Caco-2 (cell line): Measurements from ENCODE around the gene BMP8A. TPM values are rescaled to one million over a fixed set of nuclear protein-coding genes. Genes with fewer than 3 reads are reported as not detected.
A peak's percentile ranks its signal among the peaks of the same experiment; 100 is the strongest.

Source experiments
- BruUV-seq: library from RNA; stranded (reverse); fragments of 400-500 nt; replicated peaks from 2 replicates; lab custom pipeline; 2021; lab: Mats Ljungman, UMichigan
- CTCF ChIA-PET: fragments of 300-600 bp; sonication (Branson Sonifier 250); formaldehyde crosslinking; loops from one replicate; lab custom pipeline; 2022; ENCODE audit warnings: antibody characterized with exemption; lab: Charles Lee
- POLR2A ChIA-PET: fragments of 300-600 bp; sonication (Branson Sonifier 250); formaldehyde crosslinking; loops from one replicate; lab custom pipeline; 2022; ENCODE audit warnings: antibody characterized with exemption; lab: Charles Lee
- DNase-seq, 2 experiments: peaks; one replicate each; pipeline versions ENCODE4 v3.0.0 to v3.0.0-alpha.2; 2020 to 2022
- H3K27me3 ChIP-seq: replicated peaks from 2 replicates; pipeline ENCODE4 v1.6.0; 2011; ENCODE audit warnings: low read length; ENCODE audit not compliant: control insufficient read depth, insufficient read depth
- H3K36me3 ChIP-seq: 2 replicates; pipeline ENCODE4 v1.5.1; 2011; ENCODE audit warnings: low read length; ENCODE audit not compliant: control insufficient read depth, insufficient read depth
- H3K4me1 ChIP-seq: fragments of 250-450 bp; sonication (Bioruptor Pico); 2 replicates; pipeline ENCODE4 v1.5.1; 2020; ENCODE audit warnings: mild to moderate bottlenecking
- H3K4me3 ChIP-seq: 2 replicates; pipeline ENCODE4 v1.5.1; 2011; ENCODE audit warnings: low read depth, mild to moderate bottlenecking, control low read depth, low read length
- H3K9me3 ChIP-seq: fragments of 250-450 bp; sonication (Bioruptor Pico); 2 replicates; pipeline ENCODE4 v1.5.1; 2020; ENCODE audit warnings: mild to moderate bottlenecking, moderate library complexity
- H3K27ac Mint-ChIP-seq: one replicate; pipeline ENCODE4 v1.8.0; 2022; ENCODE audit warnings: mixed read lengths; ENCODE audit not compliant: unreplicated experiment
- H3K27me3 Mint-ChIP-seq: one replicate; pipeline ENCODE4 v1.8.0; 2022; ENCODE audit warnings: mixed read lengths; ENCODE audit not compliant: insufficient read depth, unreplicated experiment
- H3K36me3 Mint-ChIP-seq: one replicate; pipeline ENCODE4 v1.8.0; 2022; ENCODE audit warnings: mild to moderate bottlenecking, mixed read lengths; ENCODE audit not compliant: insufficient read depth, unreplicated experiment
- H3K4me1 Mint-ChIP-seq: one replicate; pipeline ENCODE4 v1.8.0; 2022; ENCODE audit warnings: low read depth, mixed read lengths; ENCODE audit not compliant: unreplicated experiment
- H3K4me3 Mint-ChIP-seq: one replicate; pipeline ENCODE4 v1.8.0; 2022; ENCODE audit warnings: mild to moderate bottlenecking, moderate library complexity, mixed read lengths; ENCODE audit not compliant: unreplicated experiment
- H3K9me3 Mint-ChIP-seq: one replicate; pipeline ENCODE4 v1.8.0; 2022; ENCODE audit warnings: mixed read lengths; ENCODE audit not compliant: unreplicated experiment
- CTCF ChIP-seq, 2 experiments: fragments of 200-600 bp in 1 of 2; IDR thresholded peaks; 1 replicate in 1 of 2; 2 replicates in 1 of 2; pipeline versions ENCODE4 v1.5.1 to v1.8.0; 2011 to 2022; ENCODE audit warnings: antibody characterized with exemption in 1 of 2, control low read depth in 1 of 2, inconsistent platforms in 1 of 2, low read depth in 1 of 2, low read length in 1 of 2, mild to moderate bottlenecking in 1 of 2, moderate library complexity in 1 of 2; ENCODE audit not compliant: insufficient read depth in 1 of 2, severe bottlenecking in 1 of 2, unreplicated experiment in 1 of 2
- intact Hi-C: fragments of 100-400 bp; cut with micrococcal nuclease; formaldehyde crosslinking; loops from one replicate; pipeline ENCODE4 v1.10.0; 2022; ENCODE audit not compliant: unreplicated experiment
- total RNA-seq: library from RNA; stranded (reverse); gene quantifications from 2 replicates; pipeline ENCODE4 v1.2.3, GENCODE V29; 2022

Gene BMP8A
- total RNA-seq, 1 experiment from 2014 or later, result 3.2 TPM

- POLR2A ChIA-PET, result interaction anchor here (0.6 kb wide), 1 partner anchor 120 kb away, joined by 3 read pairs; no protein-coding TSS in a partner anchor
- no peaks in the 10 kb centered on the region for H3K9me3 Mint-ChIP-seq
- H3K9me3 ChIP-seq, result no peaks in the 10 kb centered on the region
- H3K36me3 Mint-ChIP-seq, result peaks cover 87% of the 10 kb centered on the region
- H3K4me3 ChIP-seq, result no peak overlapping the region
- intact Hi-C loops, result no loop called here
- H3K36me3 ChIP-seq, result peaks cover 17% of the 10 kb centered on the region
- peaks cover 8% of the 10 kb centered on the region for H3K4me1 Mint-ChIP-seq
- DNase-seq, result no peak
- CTCF ChIA-PET, result no interaction called here
- no peaks in the 10 kb centered on the region for H3K27me3 Mint-ChIP-seq
- H3K4me3 Mint-ChIP-seq, result peak overlapping the region; percentile 43
- no peak for TF ChIP-seq CTCF (IDR thresholded peaks at IDR 0.05; ENCODE audit: insufficient read depth in 1 of 2, low read depth in 1 of 2, low read length in 1 of 2, severe bottlenecking in 1 of 2, unreplicated experiment in 1 of 2)
- no peaks in the 10 kb centered on the region for H3K27me3 ChIP-seq
- H3K27ac Mint-ChIP-seq, result no peak overlapping the region
- H3K4me1 ChIP-seq, result peaks cover 23% of the 10 kb centered on the region
- BruUV-seq, result no TSS peak
Observed at GRCh38 chr1:39567302-39567701, 75.9 kb downstream of the BMP8A start.

DNA sequence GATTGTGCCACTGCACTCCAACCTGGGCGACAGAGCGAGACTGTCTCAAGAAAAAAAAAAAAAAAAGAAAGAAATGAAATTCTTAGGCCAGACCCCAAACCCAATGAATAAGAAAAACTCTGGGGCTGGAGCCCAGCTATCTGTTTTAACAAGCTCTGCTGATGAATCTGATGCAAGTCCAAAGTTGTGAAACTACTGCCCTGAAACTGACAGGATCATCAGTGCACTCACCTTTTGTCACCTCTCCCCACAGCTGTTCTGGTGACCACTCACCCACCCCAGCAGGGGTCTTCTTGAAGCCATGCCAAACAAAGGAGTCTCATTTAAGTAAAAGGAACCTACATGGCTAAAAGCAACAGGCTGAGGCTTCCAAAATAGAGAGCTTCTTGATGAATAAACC, 76.8 kb downstream of the BMP8A start:
- Mint-ChIP-seq H3K4me1 (peaks cover 8% of the 10 kb centered on the region), H3K4me3 (no peak overlapping the region), H3K27ac (no peak overlapping the region), H3K27me3 (no peaks in the 10 kb centered on the region), H3K9me3 (no peaks in the 10 kb centered on the region), H3K36me3 (peaks cover 87% of the 10 kb centered on the region)
- intact Hi-C loops, result no loop called here
- peaks cover 15% of the 10 kb centered on the region for H3K36me3 ChIP-seq
- no peak for TF ChIP-seq CTCF (IDR thresholded peaks at IDR 0.05; ENCODE audit: insufficient read depth in 1 of 2, low read depth in 1 of 2, low read length in 1 of 2, severe bottlenecking in 1 of 2, unreplicated experiment in 1 of 2)
- DNase-seq, result no peak
- peaks cover 23% of the 10 kb centered on the region for H3K4me1 ChIP-seq
- POLR2A ChIA-PET, result no interaction called here
- CTCF ChIA-PET, result no interaction called here
- BruUV-seq, result no TSS peak
- H3K4me3 ChIP-seq, result no peak overlapping the region
- H3K27me3 ChIP-seq, result no peaks in the 10 kb centered on the region
- no peaks in the 10 kb centered on the region for H3K9me3 ChIP-seq

GRCh38 chr1:39569034-39569433, 77.6 kb downstream of the BMP8A start:
- DNase-seq, result no peak
- Mint-ChIP-seq H3K4me1 (peaks cover 8% of the 10 kb centered on the region), H3K36me3 (peaks cover 90% of the 10 kb centered on the region), H3K4me3 (no peak overlapping the region), H3K9me3 (no peaks in the 10 kb centered on the region), H3K27ac (no peak overlapping the region), H3K27me3 (no peaks in the 10 kb centered on the region)
- POLR2A ChIA-PET, result interaction anchor here (0.5 kb wide), 1 partner anchor 322 kb away, joined by 3 read pairs; no protein-coding TSS in a partner anchor
- Histone ChIP-seq H3K36me3 (peaks cover 15% of the 10 kb centered on the region), H3K9me3 (no peaks in the 10 kb centered on the region), H3K4me3 (no peak overlapping the region), H3K27me3 (no peaks in the 10 kb centered on the region), H3K4me1 (peaks cover 23% of the 10 kb centered on the region)
- intact Hi-C loops, result no loop called here
- no TSS peak for BruUV-seq
- no peak for TF ChIP-seq CTCF (IDR thresholded peaks at IDR 0.05; ENCODE audit: insufficient read depth in 1 of 2, low read depth in 1 of 2, low read length in 1 of 2, severe bottlenecking in 1 of 2, unreplicated experiment in 1 of 2)
- CTCF ChIA-PET, result no interaction called here
